ENCODE measurements around the gene PGAM2. TPM values are rescaled to one million over a fixed set of nuclear protein-coding genes. Genes with fewer than 3 reads are reported as not detected.
A peak's percentile ranks its signal among the peaks of the same experiment; 100 is the strongest.

Gene PGAM2
- total and polyA plus RNA-seq, 2 of the 13 experiments (the other 11 are each of a cell fraction or from before 2014, with no cell fraction given), result 0.22 TPM; not detected in 1

DNA sequence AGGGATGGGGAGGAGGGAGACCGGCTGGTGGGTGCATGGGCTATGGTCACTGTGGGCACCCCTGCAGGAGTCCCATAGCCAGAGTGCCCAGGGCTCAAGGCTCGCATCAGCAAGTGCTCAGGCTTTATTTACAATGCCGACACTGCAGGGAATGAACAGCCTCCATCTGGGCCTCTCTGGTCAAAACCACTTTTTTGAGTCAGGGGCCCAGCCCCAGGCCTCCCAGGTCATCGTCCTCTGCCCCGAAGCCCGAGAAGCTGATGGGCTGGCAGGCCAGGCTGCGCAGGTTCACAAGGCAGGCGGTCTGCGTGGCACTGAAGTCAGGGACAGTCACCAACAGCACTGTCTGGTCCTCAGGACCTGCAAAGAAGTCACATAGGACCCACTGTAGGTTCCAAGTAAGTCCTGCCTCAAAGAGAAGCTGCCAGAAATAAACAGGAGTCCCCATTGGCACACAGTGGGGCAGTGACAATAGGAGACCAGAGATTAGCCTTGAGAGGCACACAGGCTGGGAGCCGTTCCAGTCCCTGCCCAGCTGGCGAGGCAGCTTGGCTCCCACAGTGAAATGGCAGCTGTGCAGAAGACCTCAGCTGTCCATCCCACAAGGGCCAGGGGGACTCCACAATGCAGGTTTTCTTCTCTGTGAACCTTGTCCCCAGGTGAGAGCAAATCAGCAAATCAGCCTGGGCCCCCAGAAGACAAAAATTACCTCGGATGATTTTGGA is 49.4 kb upstream of the PGAM2 start (continued):
- TF ChIP-seq HIC2 (CRISPR knock-in tag; IDR thresholded peaks at IDR 0.05; ENCODE audit: low read depth), result no peak
- no peak for TF ChIP-seq POLR2G (IDR thresholded peaks at IDR 0.05; ENCODE audit: low read depth, low read length)
- TF ChIP-seq NRL (CRISPR knock-in tag; IDR thresholded peaks at IDR 0.05; ENCODE audit: borderline replicate concordance), result no peak
- no peak for TF ChIP-seq ZNF512B (CRISPR knock-in tag; IDR thresholded peaks at IDR 0.05; ENCODE audit: borderline replicate concordance)
- TF ChIP-seq ZSCAN9 (CRISPR knock-in tag; IDR thresholded peaks at IDR 0.05; ENCODE audit: borderline replicate concordance), result no peak
- TF ChIP-seq ZNF557 (CRISPR knock-in tag; IDR thresholded peaks at IDR 0.05), result no peak

- ChIA-PET POLR2A (no interaction called here), CTCF (ENCODE audit: low intra/inter-chr PET ratio, low total read pairs) (no interaction called here)
- Histone ChIP-seq H3K79me2 (ENCODE audit: insufficient read depth, low read length) (no peaks in the 10 kb centered on the region), H3K27ac (ENCODE audit: extremely low read length, insufficient read depth, low read length) (no peak overlapping the region), H3K4me3 (replicated peaks in 1 of 3; ENCODE audit: insufficient read depth in 1 of 3, low read depth in 2 of 3, low read length in 3 of 3) (no peak overlapping the region), H3K4me1 (ENCODE audit: insufficient read depth, low read length) (no peaks in the 10 kb centered on the region), H3K36me3 (replicated peaks in 1 of 2; ENCODE audit: control insufficient read depth in 1 of 2, insufficient read depth in 2 of 2, low read length in 2 of 2) (peaks cover 16 to 27% of the 10 kb centered on the region in 2 experiments; a peak in 4 of 5 replicates), H2AFZ (ENCODE audit: low read length) (no peak overlapping the region), H3K4me2 (ENCODE audit: low read depth, low read length) (no peak overlapping the region), H3K9ac (ENCODE audit: insufficient read depth, low read depth, low read length) (no peak overlapping the region), H4K20me1 (ENCODE audit: insufficient read depth, low read length) (no peaks in the 10 kb centered on the region), H3K9me3 (ENCODE audit: low read length) (no peaks in the 10 kb centered on the region), H3K27me3 (ENCODE audit: control insufficient read depth in 1 of 2, insufficient read depth in 2 of 2, low read length in 2 of 2) (peaks cover 0 to 6% of the 10 kb centered on the region in 2 experiments; a peak in 2 of 5 replicates)
- FAIRE-seq, result no peak
- no peak for DNase-seq (ENCODE audit: low spot score)
- BruUV-seq (replicated peaks), result no TSS peak
- no peak for TF ChIP-seq NCOA5 (CRISPR knock-in tag; IDR thresholded peaks at IDR 0.05)
- no peak for TF ChIP-seq POLR2AphosphoS2 (IDR thresholded peaks at IDR 0.05; ENCODE audit: low read depth, low read length)
- TF ChIP-seq ETV6 (CRISPR knock-in tag; conservative IDR thresholded peaks at IDR 0.05), result no peak
- TF ChIP-seq ARID3A (IDR thresholded peaks at IDR 0.05; ENCODE audit: low read depth, low read length), result no peak
- peak; percentile 36 for TF ChIP-seq AGO2 (optimal IDR thresholded peaks at IDR 0.05; ENCODE audit: low read depth, low read length)
- peak; percentile 54; the same call in 1 of the 2 replicates for TF ChIP-seq RBFOX2 (IDR thresholded peaks at IDR 0.05; ENCODE audit: low read depth, low read length)
- TF ChIP-seq SP2 (CRISPR knock-in tag; IDR thresholded peaks at IDR 0.05), result no peak
- intact Hi-C loops (cut with micrococcal nuclease; ENCODE audit: unreplicated experiment), result no loop called here
- in situ Hi-C loops (cut with HindIII; ENCODE audit: extremely low pct_ligation_motif_present, low pct_unique_long_range_greater_than_20kb), result no loop called here
- no peak for ATAC-seq
- 96% methylated on average over 24 of the region's 24 CpGs for WGBS (ENCODE audit: low lambda C conversion rate)
Observed at GRCh38 chr7:44113764-44114354, 48.5 kb upstream of the PGAM2 start.

Measured in HepG2 (cell line).